Measurements from ENCODE around the gene ENOX1. TPM values are rescaled to one million over a fixed set of nuclear protein-coding genes. Genes with fewer than 3 reads are reported as not detected.

ENOX1 gene
- polyA plus RNA-seq, 1 donor (not counting 4 experiments of a cell fraction or from before 2014, with no cell fraction given), result 1.1 TPM

GRCh38 chr13:43783820-43784219 lies 3.0 kb downstream of the ENOX1 start:
- FAIRE-seq (no peak), DNase-seq (ENCODE audit: low read depth, low spot score) (no peak)
- Histone ChIP-seq H3K4me1 (ENCODE audit: control insufficient read depth, extremely low read depth, insufficient read depth, low read length) (peaks cover 23% of the 10 kb centered on the region), H3K9me3 (ENCODE audit: control insufficient read depth, low read depth, low read length) (no peaks in the 10 kb centered on the region), H3K79me2 (ENCODE audit: control insufficient read depth, insufficient read depth, low read length) (no peaks in the 10 kb centered on the region), H3K27me3 (ENCODE audit: control insufficient read depth, extremely low read depth, insufficient read depth, low read length) (no peaks in the 10 kb centered on the region), H3K9me1 (ENCODE audit: control insufficient read depth, extremely low read depth, insufficient read depth, low read length) (no peaks in the 10 kb centered on the region), H3K4me3 (ENCODE audit: control insufficient read depth in 2 of 3, extremely low read depth in 1 of 3, insufficient read depth in 2 of 3, low read depth in 1 of 3, low read length in 3 of 3) (no peak overlapping the region), H3K27ac (ENCODE audit: control insufficient read depth, insufficient read depth, low read length) (no peak overlapping the region), H2AFZ (ENCODE audit: control insufficient read depth, low read length) (no peak overlapping the region), H3K4me2 (ENCODE audit: control insufficient read depth, extremely low read depth, insufficient read depth, low read depth, low read length) (no peak overlapping the region), H4K20me1 (ENCODE audit: control insufficient read depth, extremely low read depth, insufficient read depth, low read length) (no peaks in the 10 kb centered on the region), H3K36me3 (ENCODE audit: control insufficient read depth in 2 of 2, extremely low read depth in 1 of 2, insufficient read depth in 2 of 2, low read length in 2 of 2) (no peaks in the 10 kb centered on the region), H3K9ac (ENCODE audit: control insufficient read depth, extremely low read depth, insufficient read depth, low read length) (no peak overlapping the region)
- no peak for TF ChIP-seq EZH2 (IDR thresholded peaks at IDR 0.05; ENCODE audit: low read length)
- TF ChIP-seq CTCF (optimal IDR thresholded peaks at IDR 0.05 in 1 of 3, IDR thresholded peaks at IDR 0.05 in 1 of 3, conservative IDR thresholded peaks at IDR 0.05 in 1 of 3; ENCODE audit: extremely low read depth in 1 of 3, insufficient read depth in 2 of 3, low read length in 3 of 3), result no peak
- dilution Hi-C loops (cut with MboI; ENCODE audit: extremely low pct_ligation_motif_present, low sequenced_read_pairs), result no loop called here

GRCh38 chr13:43782686-43783085 lies 4.1 kb downstream of the ENOX1 start:
- FAIRE-seq, result peak; percentile 90
- no peak overlapping the region for H3K9ac ChIP-seq (ENCODE audit: control insufficient read depth, extremely low read depth, insufficient read depth, low read length)
- DNase-seq (ENCODE audit: low read depth, low spot score), result no peak

GRCh38 chr13:43780666-43781065 lies 6.1 kb downstream of the ENOX1 start:
- Histone ChIP-seq H3K9me3 (ENCODE audit: control insufficient read depth, low read depth, low read length) (no peaks in the 10 kb centered on the region), H3K36me3 (ENCODE audit: control insufficient read depth in 2 of 2, extremely low read depth in 1 of 2, insufficient read depth in 2 of 2, low read length in 2 of 2) (no peaks in the 10 kb centered on the region), H2AFZ (ENCODE audit: control insufficient read depth, low read length) (no peak overlapping the region), H3K79me2 (ENCODE audit: control insufficient read depth, insufficient read depth, low read length) (no peaks in the 10 kb centered on the region), H3K4me2 (ENCODE audit: control insufficient read depth, extremely low read depth, insufficient read depth, low read depth, low read length) (no peak overlapping the region), H3K4me1 (ENCODE audit: control insufficient read depth, extremely low read depth, insufficient read depth, low read length) (peaks cover 21% of the 10 kb centered on the region), H3K9me1 (ENCODE audit: control insufficient read depth, extremely low read depth, insufficient read depth, low read length) (no peaks in the 10 kb centered on the region), H3K27ac (ENCODE audit: control insufficient read depth, insufficient read depth, low read length) (no peak overlapping the region), H3K4me3 (ENCODE audit: control insufficient read depth in 2 of 3, extremely low read depth in 1 of 3, insufficient read depth in 2 of 3, low read depth in 1 of 3, low read length in 3 of 3) (no peak overlapping the region), H3K27me3 (ENCODE audit: control insufficient read depth, extremely low read depth, insufficient read depth, low read length) (no peaks in the 10 kb centered on the region), H3K9ac (ENCODE audit: control insufficient read depth, extremely low read depth, insufficient read depth, low read length) (no peak overlapping the region), H4K20me1 (ENCODE audit: control insufficient read depth, extremely low read depth, insufficient read depth, low read length) (no peaks in the 10 kb centered on the region)
- FAIRE-seq (no peak), DNase-seq (ENCODE audit: low read depth, low spot score) (no peak)
- dilution Hi-C loops (cut with MboI; ENCODE audit: extremely low pct_ligation_motif_present, low sequenced_read_pairs), result no loop called here
- TF ChIP-seq CTCF (optimal IDR thresholded peaks at IDR 0.05 in 1 of 3, IDR thresholded peaks at IDR 0.05 in 1 of 3, conservative IDR thresholded peaks at IDR 0.05 in 1 of 3; ENCODE audit: extremely low read depth in 1 of 3, insufficient read depth in 2 of 3, low read length in 3 of 3), result no peak
- no peak for TF ChIP-seq EZH2 (IDR thresholded peaks at IDR 0.05; ENCODE audit: low read length)

More at GRCh38 chr13:43782686-43783085, 4.1 kb downstream of the ENOX1 start:
- H3K9me3 ChIP-seq (ENCODE audit: control insufficient read depth, low read depth, low read length), result no peaks in the 10 kb centered on the region
- H3K4me3 ChIP-seq (ENCODE audit: control insufficient read depth in 2 of 3, extremely low read depth in 1 of 3, insufficient read depth in 2 of 3, low read depth in 1 of 3, low read length in 3 of 3), result no peak overlapping the region
- H2AFZ ChIP-seq (ENCODE audit: control insufficient read depth, low read length), result no peak overlapping the region
- no peaks in the 10 kb centered on the region for H3K79me2 ChIP-seq (ENCODE audit: control insufficient read depth, insufficient read depth, low read length)
- H3K4me1 ChIP-seq (ENCODE audit: control insufficient read depth, extremely low read depth, insufficient read depth, low read length), result peaks cover 21% of the 10 kb centered on the region
- H4K20me1 ChIP-seq (ENCODE audit: control insufficient read depth, extremely low read depth, insufficient read depth, low read length), result no peaks in the 10 kb centered on the region
- H3K4me2 ChIP-seq (ENCODE audit: control insufficient read depth, extremely low read depth, insufficient read depth, low read depth, low read length), result no peak overlapping the region
- TF ChIP-seq EZH2 (IDR thresholded peaks at IDR 0.05; ENCODE audit: low read length), result no peak
- dilution Hi-C loops (cut with MboI; ENCODE audit: extremely low pct_ligation_motif_present, low sequenced_read_pairs), result no loop called here
- no peaks in the 10 kb centered on the region for H3K36me3 ChIP-seq (ENCODE audit: control insufficient read depth in 2 of 2, extremely low read depth in 1 of 2, insufficient read depth in 2 of 2, low read length in 2 of 2)
- no peak overlapping the region for H3K27ac ChIP-seq (ENCODE audit: control insufficient read depth, insufficient read depth, low read length)
- H3K27me3 ChIP-seq (ENCODE audit: control insufficient read depth, extremely low read depth, insufficient read depth, low read length), result no peaks in the 10 kb centered on the region
- no peaks in the 10 kb centered on the region for H3K9me1 ChIP-seq (ENCODE audit: control insufficient read depth, extremely low read depth, insufficient read depth, low read length)

All from keratinocyte (primary cell).